Nephron (organoid): ENCODE data around the gene RASA4.
"Not testable (repeated sequence)": the region's sequence is repeated elsewhere in the genome, so short reads cannot be mapped to it uniquely, and the experiment has no call there.

Experiments used
- H3K27ac Mint-ChIP-seq, 3 experiments: 2 replicates each; pipeline ENCODE4 v1.8.0; 2020; ENCODE audit warnings: mixed read lengths in 3 of 3, mild to moderate bottlenecking in 2 of 3, moderate library complexity in 1 of 3
- H3K27me3 Mint-ChIP-seq: 2 replicates; pipeline ENCODE4 v1.8.0; 2021; ENCODE audit warnings: low read depth, mild to moderate bottlenecking, moderate library complexity, mixed read lengths
- H3K36me3 Mint-ChIP-seq: 2 replicates; pipeline ENCODE4 v1.8.0; 2020; ENCODE audit warnings: low read depth, mixed read lengths
- H3K4me1 Mint-ChIP-seq: 2 replicates; pipeline ENCODE4 v1.8.0; 2020; ENCODE audit warnings: mixed read lengths
- H3K4me3 Mint-ChIP-seq, 3 experiments: 2 replicates each; pipeline ENCODE4 v1.8.0; 2020; ENCODE audit warnings: mild to moderate bottlenecking in 3 of 3, mixed read lengths in 3 of 3, moderate library complexity in 2 of 3
- H3K9me3 Mint-ChIP-seq: 2 replicates; pipeline ENCODE4 v1.8.0; 2020; ENCODE audit warnings: mixed read lengths
- CTCF ChIP-seq, 3 experiments: fragments of 200-600 bp; sonication (generic); IDR thresholded peaks; one replicate each; pipeline ENCODE4 v1.5.0; 2021; ENCODE audit warnings: antibody characterized with exemption in 3 of 3; ENCODE audit not compliant: unreplicated experiment in 3 of 3

Gene RASA4

GRCh38 chr7:102581722-102582121, 34.8 kb downstream of the RASA4 start:
- H3K27me3 Mint-ChIP-seq, H3K4me3 Mint-ChIP-seq, H3K36me3 Mint-ChIP-seq, H3K9me3 Mint-ChIP-seq, H3K4me1 Mint-ChIP-seq, H3K27ac Mint-ChIP-seq: not testable (repeated sequence)

GRCh38 chr7:102578486-102578885, 38.1 kb downstream of the RASA4 start:
- not testable (repeated sequence) for H3K4me1 Mint-ChIP-seq, H3K27ac Mint-ChIP-seq, H3K4me3 Mint-ChIP-seq, H3K27me3 Mint-ChIP-seq, H3K9me3 Mint-ChIP-seq, H3K36me3 Mint-ChIP-seq

DNA sequence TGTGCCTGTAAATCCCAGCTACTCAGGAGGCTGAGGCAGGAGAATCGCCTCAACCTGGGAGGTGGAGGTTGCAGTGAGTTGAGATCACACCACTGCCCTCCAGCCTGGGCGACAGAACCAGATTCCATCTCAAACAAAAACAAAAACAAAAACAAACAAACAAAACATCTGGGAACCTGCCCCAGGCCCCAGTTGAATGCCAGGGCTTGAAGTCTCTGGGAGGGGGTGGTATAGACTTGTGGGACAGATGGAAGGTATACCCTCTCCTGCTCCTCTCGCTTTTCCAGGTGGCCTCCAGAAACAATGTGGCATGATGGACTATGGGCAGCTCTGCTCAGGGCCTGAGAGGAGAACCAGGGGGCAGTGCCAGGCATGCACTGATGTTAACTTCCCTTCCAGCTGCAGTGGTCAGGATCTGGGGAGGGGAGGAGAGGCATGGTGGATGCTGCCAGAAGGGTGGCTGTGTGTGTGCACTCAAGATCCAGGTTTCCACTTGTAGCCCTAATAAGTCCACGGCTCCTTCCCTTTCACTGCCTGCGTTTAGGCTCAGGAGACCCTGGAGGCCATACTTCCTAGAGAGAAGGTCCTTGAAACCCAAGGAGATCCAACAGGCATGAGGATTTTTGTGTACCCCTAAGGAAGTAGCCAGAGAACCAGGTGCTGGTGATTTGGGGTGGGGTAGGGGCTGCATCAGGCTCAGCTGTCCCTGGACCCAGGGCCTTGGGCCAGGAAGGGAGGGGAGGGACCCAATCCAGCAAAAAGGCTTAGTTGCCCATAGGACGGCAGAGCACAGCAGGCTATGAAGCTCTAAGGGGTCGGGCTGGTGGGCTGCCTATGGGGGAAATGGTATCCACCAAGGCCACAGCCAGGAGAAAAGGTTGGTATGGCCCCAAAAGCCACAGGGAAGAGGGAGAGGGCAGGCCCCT, 39.0 kb downstream of the RASA4 start:
- not testable (repeated sequence) for H3K27me3 Mint-ChIP-seq, H3K27ac Mint-ChIP-seq, H3K36me3 Mint-ChIP-seq, H3K9me3 Mint-ChIP-seq, H3K4me1 Mint-ChIP-seq, H3K4me3 Mint-ChIP-seq

DNA sequence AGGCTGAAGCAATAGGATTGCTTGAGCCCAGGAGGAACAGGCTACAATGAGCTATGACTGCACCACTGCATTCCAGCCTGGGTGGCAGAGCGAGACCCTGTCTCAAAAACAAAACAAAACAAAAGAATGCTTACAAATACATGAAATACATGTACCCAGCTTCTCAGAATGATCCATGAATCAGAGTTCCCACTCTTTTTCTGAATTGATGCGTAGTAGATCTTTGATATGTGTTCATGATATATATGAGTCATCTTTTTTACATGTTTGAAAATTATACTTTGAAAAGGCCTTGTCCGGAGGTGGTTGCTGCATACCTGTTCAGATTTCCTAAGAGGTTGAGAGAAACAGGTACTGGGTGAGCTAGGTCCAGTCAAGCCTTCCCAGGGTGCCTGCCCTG, 40.2 kb downstream of the RASA4 start:
- H3K4me3 Mint-ChIP-seq, H3K27ac Mint-ChIP-seq, H3K27me3 Mint-ChIP-seq, H3K4me1 Mint-ChIP-seq, H3K9me3 Mint-ChIP-seq, H3K36me3 Mint-ChIP-seq: not testable (repeated sequence)

- H3K4me1 Mint-ChIP-seq, H3K27ac Mint-ChIP-seq, H3K4me3 Mint-ChIP-seq, H3K36me3 Mint-ChIP-seq, H3K27me3 Mint-ChIP-seq, H3K9me3 Mint-ChIP-seq: not testable (repeated sequence)
Observed at GRCh38 chr7:102574607-102575006, 41.9 kb downstream of the RASA4 start.

GRCh38 chr7:102572261-102573239, 44.0 kb downstream of the RASA4 start, which contains the start of gene POLR2J3:
POLR2J3 (minus strand) TSS chr7:102572583; CDS start chr7:102572521, 62 bp downstream.
- H3K27me3 Mint-ChIP-seq, H3K9me3 Mint-ChIP-seq, H3K27ac Mint-ChIP-seq, H3K36me3 Mint-ChIP-seq, H3K4me1 Mint-ChIP-seq: not testable (repeated sequence)
- TF ChIP-seq CTCF (IDR thresholded peaks at IDR 0.05; ENCODE audit: unreplicated experiment in 3 of 3): peak; percentile 36 to 50 (median 37)
- peak within 1 kb of the TSS; percentile 74 to 83 (median 82) for H3K4me3 Mint-ChIP-seq

DNA sequence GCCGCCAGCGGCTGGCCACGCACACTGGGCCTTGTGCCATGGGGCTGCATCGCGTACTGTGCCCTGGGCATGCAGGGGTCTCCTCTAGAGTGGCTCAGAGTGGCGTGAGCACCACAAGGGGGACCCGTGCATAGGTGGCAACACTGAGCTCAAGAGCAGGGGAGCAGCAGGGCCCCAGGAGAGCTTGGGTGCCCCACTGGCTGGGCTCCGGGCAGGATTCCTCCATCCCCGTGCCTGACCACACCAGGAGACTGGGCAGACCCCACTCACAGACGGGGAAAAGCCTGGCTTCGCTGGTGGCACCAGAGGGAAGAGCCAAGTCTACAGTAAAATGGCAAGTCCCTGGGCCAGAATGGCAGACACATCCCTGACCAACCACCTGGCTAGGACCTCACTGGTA, 47.9 kb downstream of the RASA4 start:
- not testable (repeated sequence) for H3K4me1 Mint-ChIP-seq, H3K4me3 Mint-ChIP-seq, H3K27me3 Mint-ChIP-seq, H3K27ac Mint-ChIP-seq, H3K36me3 Mint-ChIP-seq, H3K9me3 Mint-ChIP-seq

DNA sequence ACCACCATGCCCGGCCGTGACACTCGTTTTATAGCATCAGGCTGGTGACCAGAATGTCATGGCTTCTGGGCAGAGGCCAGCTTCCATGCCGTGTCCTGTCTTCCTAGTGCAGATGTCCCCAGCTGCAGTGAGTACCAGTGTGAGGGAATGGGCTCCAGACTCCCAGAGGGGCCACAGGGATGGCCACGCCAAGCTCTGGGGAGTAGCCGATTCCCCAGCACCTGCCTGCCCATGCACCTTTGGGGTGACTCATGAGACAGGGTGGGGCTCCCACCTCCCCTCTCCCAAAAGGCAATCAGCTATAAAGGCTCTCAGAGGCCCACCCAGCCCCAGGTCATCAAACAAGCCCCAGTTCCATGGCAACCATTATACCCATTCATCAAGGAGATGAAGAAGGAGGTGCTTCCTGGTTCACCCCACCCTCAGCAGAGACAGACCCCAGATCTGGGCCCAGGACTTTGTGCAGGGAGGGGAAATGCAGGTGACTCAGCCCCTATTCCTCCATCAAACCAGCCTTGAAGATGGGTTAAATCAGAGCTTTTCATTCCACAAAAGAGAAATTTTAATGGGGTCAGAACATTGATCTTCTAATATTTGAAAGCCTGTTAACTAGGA, 65.6 kb downstream of the RASA4 start, which contains the start of gene SPDYE2:
TSS of gene SPDYE2 (plus strand) at position 419 of the 615 bp plus-strand sequence. CDS start 2,030 bp downstream, outside the sequence.
- H3K36me3 Mint-ChIP-seq, H3K4me3 Mint-ChIP-seq, H3K4me1 Mint-ChIP-seq, H3K27ac Mint-ChIP-seq, H3K9me3 Mint-ChIP-seq, H3K27me3 Mint-ChIP-seq: not testable (repeated sequence)

GRCh38 chr7:102546353-102546752, 70.2 kb downstream of the RASA4 start:
- H3K36me3 Mint-ChIP-seq, H3K9me3 Mint-ChIP-seq, H3K27ac Mint-ChIP-seq, H3K27me3 Mint-ChIP-seq, H3K4me1 Mint-ChIP-seq, H3K4me3 Mint-ChIP-seq: not testable (repeated sequence)

- not testable (repeated sequence) for H3K4me1 Mint-ChIP-seq, H3K27me3 Mint-ChIP-seq, H3K4me3 Mint-ChIP-seq, H3K36me3 Mint-ChIP-seq, H3K27ac Mint-ChIP-seq, H3K9me3 Mint-ChIP-seq
Observed at GRCh38 chr7:102545288-102545687, 71.3 kb downstream of the RASA4 start.

- H3K36me3 Mint-ChIP-seq, H3K4me1 Mint-ChIP-seq, H3K27me3 Mint-ChIP-seq, H3K27ac Mint-ChIP-seq, H3K9me3 Mint-ChIP-seq, H3K4me3 Mint-ChIP-seq: not testable (repeated sequence)
Observed at GRCh38 chr7:102544372-102544771, 72.2 kb downstream of the RASA4 start.

DNA sequence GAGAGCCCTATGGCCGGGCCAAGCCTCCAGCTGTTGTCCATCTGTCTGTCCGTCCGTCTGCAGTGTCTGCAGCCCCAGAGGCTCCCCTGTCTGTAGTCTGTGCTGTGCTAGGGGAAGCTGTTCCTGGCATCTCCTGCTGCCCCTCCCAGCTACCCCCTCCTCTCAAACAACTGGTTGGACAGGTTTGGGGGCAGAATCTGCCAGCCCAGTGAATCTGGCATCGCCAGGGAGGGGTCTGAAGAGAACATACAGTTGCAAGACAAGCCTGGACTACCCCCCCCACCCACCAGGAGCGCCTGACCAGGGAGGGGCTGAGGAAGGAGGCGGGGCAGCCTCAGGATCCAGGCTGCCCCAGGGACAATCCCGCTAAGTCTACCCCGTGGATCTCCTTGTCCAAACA, 73.0 kb downstream of the RASA4 start, which contains the start of gene UPK3BL2:
TSS of gene UPK3BL2 (minus strand) at position 101 of the 400 bp plus-strand sequence. CDS start at position 41, 60 bp downstream.
- not testable (repeated sequence) for H3K36me3 Mint-ChIP-seq, H3K27me3 Mint-ChIP-seq, H3K27ac Mint-ChIP-seq, H3K4me1 Mint-ChIP-seq, H3K4me3 Mint-ChIP-seq, H3K9me3 Mint-ChIP-seq

DNA sequence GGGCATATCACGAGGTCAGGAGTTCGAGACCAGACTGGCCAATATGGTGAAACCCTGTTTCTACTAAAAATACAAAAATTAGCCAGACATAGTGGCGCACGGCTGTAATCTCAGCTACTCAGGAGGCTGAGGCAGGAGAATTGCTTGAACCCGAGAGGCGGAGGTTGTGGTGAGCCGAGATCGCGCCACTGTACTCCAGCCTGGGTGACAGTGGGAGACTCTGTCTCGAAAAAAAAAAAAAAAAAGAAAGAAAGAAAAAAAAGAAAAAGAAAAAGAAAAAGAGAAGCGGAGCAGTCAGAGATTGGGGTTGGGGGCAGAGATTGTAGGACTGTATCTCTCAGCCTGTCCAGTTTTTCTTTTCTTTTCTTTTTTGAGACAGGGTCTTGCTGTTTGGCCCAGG, 73.8 kb downstream of the RASA4 start:
- not testable (repeated sequence) for H3K4me3 Mint-ChIP-seq, H3K27me3 Mint-ChIP-seq, H3K4me1 Mint-ChIP-seq, H3K27ac Mint-ChIP-seq, H3K36me3 Mint-ChIP-seq, H3K9me3 Mint-ChIP-seq
